Sigmoid colon (tissue), 7 donors: ENCODE results near the gene BEND6. TPM values are rescaled to one million over a fixed set of nuclear protein-coding genes. Genes with fewer than 3 reads are reported as not detected.

Source experiments
- DNase-seq: peaks from one replicate; pipeline ENCODE4 v3.0.0-alpha.2; 2019
- H3K27ac ChIP-seq, 4 donors: fragments of 200-600 bp; sonication (generic); one replicate each; pipeline ENCODE4 v1.5.1; 2016 to 2019; ENCODE audit warnings: mild to moderate bottlenecking in 1 of 4
- H3K27me3 ChIP-seq, 3 donors: fragments of 200-600 bp; sonication (generic); one replicate each; pipeline ENCODE4 v1.5.1; 2019; ENCODE audit warnings: mild to moderate bottlenecking in 1 of 3
- H3K36me3 ChIP-seq, 4 donors: fragments of 200-600 bp; sonication (generic); one replicate each; pipeline ENCODE4 v1.5.1; 2016 to 2019
- H3K4me1 ChIP-seq, 4 donors: fragments of 200-600 bp; sonication (generic); one replicate each; pipeline ENCODE4 v1.5.1; 2017 to 2019
- H3K4me3 ChIP-seq, 4 donors: fragments of 200-600 bp; sonication (generic); one replicate each; pipeline ENCODE4 v1.5.1; 2017 to 2019; ENCODE audit warnings: mild to moderate bottlenecking in 2 of 4, moderate library complexity in 1 of 4
- H3K9me3 ChIP-seq, 4 donors: fragments of 200-600 bp in 3 of 4; sonication (generic) in 3 of 4; one replicate each; pipeline versions ENCODE4 v1.5.1 to v1.6.1; 2013 to 2019
- EP300 ChIP-seq, 4 donors: sonication (generic); formaldehyde crosslinking; IDR thresholded peaks; one replicate each; pipeline ENCODE4 v1.6.1; 2017; ENCODE audit warnings: antibody characterized with exemption in 4 of 4
- POLR2A ChIP-seq, 2 donors: fragments of 450-650 bp; IDR thresholded peaks; one replicate each; pipeline ENCODE4 v1.6.1; 2016; ENCODE audit warnings: antibody characterized with exemption in 2 of 2, mild to moderate bottlenecking in 2 of 2, moderate library complexity in 2 of 2
- POLR2AphosphoS5 ChIP-seq, 4 donors: sonication (generic); formaldehyde crosslinking; IDR thresholded peaks; one replicate each; pipeline ENCODE4 v1.6.1; 2017; ENCODE audit warnings: antibody characterized with exemption in 4 of 4
- WGBS, 2 donors: extraction: QIAGEN DNeasy Blood & Tissue Kit; methylation state at CpG; one replicate each; pipeline ENCODE4 v1.1.7; 2013; 5-methylcytosine and 5-hydroxymethylcytosine counted together
- intact Hi-C: fragments of 100-400 bp; cut with DNase I; formaldehyde crosslinking; loops from one replicate; pipeline ENCODE4 v1.15.1; 2023
- polyA plus RNA-seq, 3 donors: library from polyadenylated mRNA; stranded (reverse); fragments of 200-250 nt; gene quantifications; one replicate each; pipeline ENCODE4 v1.2.3, GENCODE V29; 2013
- total RNA-seq, 4 donors: library from RNA; depleted of rRNA; stranded (reverse); fragments of >200 nt; gene quantifications; one replicate each; pipeline ENCODE4 v1.1.0, GENCODE V29; 2016
- TF ChIP-seq, protein P1 (sequence below), 4 experiments: fragments of 450-650 bp in 3 of 4; fragments of 200-600 bp in 1 of 4; IDR thresholded peaks; one replicate each; pipeline ENCODE4 v1.5.1; 2016 to 2019; ENCODE audit warnings: antibody characterized with exemption in 4 of 4, mild to moderate bottlenecking in 3 of 4, moderate library complexity in 2 of 4
- donor health status: healthy with polysubstance abuse.
- donor health status: Bipolar disorder and iron deficiency.
- donor health status: healthy.

The BEND6 gene
- total and polyA plus RNA-seq, 7 donors: under 0.01 to 3.0 (median 1.1) TPM

DNA sequence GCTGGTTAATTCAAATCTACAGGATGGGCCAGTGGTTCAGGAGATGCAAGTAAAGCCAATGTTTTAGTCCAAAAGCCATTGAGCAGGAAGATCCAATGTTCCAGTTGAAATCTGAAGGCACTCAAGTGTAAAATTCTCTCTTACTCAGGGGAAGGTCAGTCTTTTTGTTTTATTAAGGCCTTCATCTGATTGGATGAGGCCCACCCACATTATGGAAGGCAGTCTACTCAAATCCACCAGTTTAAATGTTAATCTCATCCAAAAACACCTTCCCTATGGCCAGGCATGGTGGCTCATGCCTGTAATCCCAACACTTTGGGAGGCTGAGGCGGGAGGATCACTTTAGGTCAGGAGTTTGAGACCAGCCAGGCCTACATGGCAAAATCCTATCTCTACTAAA lies 31.3 kb upstream of the BEND6 start:
- Histone ChIP-seq H3K36me3 (no peaks in the 10 kb centered on the region), H3K27me3 (no peaks in the 10 kb centered on the region), H3K27ac (no peak overlapping the region), H3K4me1 (no peaks in the 10 kb centered on the region), H3K9me3 (no peaks in the 10 kb centered on the region), H3K4me3 (no peak overlapping the region)
- WGBS, 2 donors: 97 to 99% methylated on average over 1 of the region's 1 CpG
- no peak for TF ChIP-seq POLR2A (IDR thresholded peaks at IDR 0.05)
- DNase-seq: no peak
- intact Hi-C loops: no loop called here

DNA sequence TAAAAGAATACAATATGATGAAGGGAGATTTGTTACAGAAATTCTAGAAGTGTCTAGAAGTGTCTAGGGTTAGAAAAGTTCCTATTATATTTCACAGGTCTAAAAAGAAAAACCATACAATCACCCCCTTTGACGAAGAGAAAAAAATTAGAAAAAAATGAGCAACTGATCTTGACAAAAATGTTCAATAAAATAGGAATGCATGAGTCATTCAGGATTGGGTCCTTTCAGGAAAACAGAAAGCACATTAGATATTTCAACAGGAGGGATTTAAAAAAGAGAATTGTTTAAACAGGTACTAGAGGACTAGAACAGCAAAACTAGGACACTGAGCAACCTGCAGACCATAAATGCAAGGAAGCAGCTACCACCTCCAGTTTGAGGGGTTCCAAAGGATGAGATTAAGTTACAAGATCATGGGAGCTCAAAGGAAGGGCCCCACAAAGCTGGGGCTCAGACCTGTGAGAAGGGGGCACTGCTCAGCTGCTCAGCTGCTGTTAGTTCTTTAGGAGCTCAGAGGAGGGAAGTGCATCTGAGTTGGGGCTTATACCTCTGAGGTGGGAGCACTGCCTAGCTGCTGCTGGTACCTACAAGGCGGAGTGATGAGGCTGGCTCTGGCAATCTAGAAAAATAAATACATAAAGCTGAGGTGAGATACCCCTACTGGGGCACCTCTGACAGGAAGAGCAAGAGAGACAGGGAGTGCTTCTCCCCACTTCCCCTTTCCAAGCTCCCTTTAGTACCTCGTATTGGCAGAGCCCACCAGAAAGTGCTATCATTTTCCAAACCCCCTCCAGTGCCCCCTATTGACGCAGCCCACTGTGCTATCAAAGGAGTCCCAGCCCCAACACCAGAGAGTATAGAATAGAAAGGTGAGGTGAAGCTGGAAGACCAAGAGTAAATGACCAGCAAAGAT lies 27.1 kb upstream of the BEND6 start:
- Histone ChIP-seq H3K27me3 (no peaks in the 10 kb centered on the region), H3K4me1 (no peaks in the 10 kb centered on the region), H3K4me3 (no peak overlapping the region), H3K27ac (no peak overlapping the region), H3K36me3 (no peaks in the 10 kb centered on the region), H3K9me3 (no peaks in the 10 kb centered on the region)
- TF ChIP-seq POLR2A (IDR thresholded peaks at IDR 0.05) (no peak), POLR2AphosphoS5 (IDR thresholded peaks at IDR 0.05) (no peak), EP300 (IDR thresholded peaks at IDR 0.05) (no peak)
- TF ChIP-seq, protein P1, sequence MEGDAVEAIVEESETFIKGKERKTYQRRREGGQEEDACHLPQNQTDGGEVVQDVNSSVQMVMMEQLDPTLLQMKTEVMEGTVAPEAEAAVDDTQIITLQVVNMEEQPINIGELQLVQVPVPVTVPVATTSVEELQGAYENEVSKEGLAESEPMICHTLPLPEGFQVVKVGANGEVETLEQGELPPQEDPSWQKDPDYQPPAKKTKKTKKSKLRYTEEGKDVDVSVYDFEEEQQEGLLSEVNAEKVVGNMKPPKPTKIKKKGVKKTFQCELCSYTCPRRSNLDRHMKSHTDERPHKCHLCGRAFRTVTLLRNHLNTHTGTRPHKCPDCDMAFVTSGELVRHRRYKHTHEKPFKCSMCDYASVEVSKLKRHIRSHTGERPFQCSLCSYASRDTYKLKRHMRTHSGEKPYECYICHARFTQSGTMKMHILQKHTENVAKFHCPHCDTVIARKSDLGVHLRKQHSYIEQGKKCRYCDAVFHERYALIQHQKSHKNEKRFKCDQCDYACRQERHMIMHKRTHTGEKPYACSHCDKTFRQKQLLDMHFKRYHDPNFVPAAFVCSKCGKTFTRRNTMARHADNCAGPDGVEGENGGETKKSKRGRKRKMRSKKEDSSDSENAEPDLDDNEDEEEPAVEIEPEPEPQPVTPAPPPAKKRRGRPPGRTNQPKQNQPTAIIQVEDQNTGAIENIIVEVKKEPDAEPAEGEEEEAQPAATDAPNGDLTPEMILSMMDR (IDR thresholded peaks at IDR 0.05): no peak
- DNase-seq: no peak
- 43 to 46% methylated on average over 4 of the region's 4 CpGs for WGBS, 2 donors
- intact Hi-C loops: no loop called here

DNA sequence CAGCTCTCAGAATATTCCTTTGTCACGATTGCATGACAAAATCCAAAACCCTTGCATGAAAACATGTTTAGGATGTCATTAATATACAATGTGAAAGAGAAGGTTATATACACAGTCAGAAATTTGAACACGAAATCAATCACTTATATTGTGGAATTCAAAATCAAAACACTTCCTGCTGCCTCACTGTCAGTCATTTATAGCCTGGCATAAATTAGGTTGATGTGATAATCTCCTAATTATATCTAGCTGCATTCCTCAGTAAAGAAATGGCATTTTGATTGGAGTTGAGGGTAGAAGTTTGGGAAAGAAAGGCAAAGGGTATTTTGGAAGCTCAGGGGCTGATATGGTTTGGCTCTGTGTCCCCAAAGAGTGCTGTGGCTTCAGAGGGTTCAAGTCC lies 24.1 kb upstream of the BEND6 start:
- no peak for TF ChIP-seq POLR2A (IDR thresholded peaks at IDR 0.05)
- TF ChIP-seq POLR2AphosphoS5 (IDR thresholded peaks at IDR 0.05): no peak
- TF ChIP-seq, protein P1 (IDR thresholded peaks at IDR 0.05): no peak
- TF ChIP-seq EP300 (IDR thresholded peaks at IDR 0.05): no peak
- H3K4me1 ChIP-seq: no peaks in the 10 kb centered on the region
- WGBS, 2 donors: 67 to 79% methylated on average over 2 of the region's 2 CpGs
- no peaks in the 10 kb centered on the region for H3K36me3 ChIP-seq
- H3K27me3 ChIP-seq: no peaks in the 10 kb centered on the region
- no peak overlapping the region for H3K27ac ChIP-seq
- no peak for DNase-seq
- no peaks in the 10 kb centered on the region for H3K9me3 ChIP-seq
- intact Hi-C loops: no loop called here
- H3K4me3 ChIP-seq: no peak overlapping the region

DNA sequence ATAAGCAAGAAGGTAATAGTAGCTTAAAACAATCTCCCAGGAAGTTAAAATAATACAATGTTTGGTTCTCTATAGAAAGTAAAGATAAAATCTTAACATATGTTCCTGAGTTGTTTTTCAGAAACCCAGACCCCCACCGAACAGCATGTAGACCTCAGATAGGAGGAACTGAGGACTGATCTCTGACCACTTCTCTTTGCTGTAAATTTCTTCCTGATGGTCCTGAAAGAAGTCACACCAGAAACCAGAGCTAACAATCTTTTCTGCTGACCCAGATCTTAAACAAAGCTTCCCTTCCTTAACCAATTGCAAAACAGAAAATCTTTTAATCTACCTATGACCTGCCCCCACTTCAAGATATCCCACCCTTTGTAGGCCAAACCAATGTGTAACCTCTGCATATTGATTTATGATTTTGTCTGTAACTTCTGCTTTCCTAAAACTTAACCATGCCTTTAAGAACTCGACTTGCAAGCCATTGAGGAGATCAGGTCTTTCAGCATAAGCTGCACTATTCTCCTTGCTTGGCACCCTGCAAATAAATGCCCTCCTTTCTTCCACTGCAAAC lies 21.9 kb upstream of the BEND6 start:
- H3K27me3 ChIP-seq: no peaks in the 10 kb centered on the region
- no peak overlapping the region for H3K27ac ChIP-seq
- no peak overlapping the region for H3K4me3 ChIP-seq
- no peaks in the 10 kb centered on the region for H3K4me1 ChIP-seq
- H3K9me3 ChIP-seq: no peaks in the 10 kb centered on the region
- TF ChIP-seq, protein P1 (IDR thresholded peaks at IDR 0.05): no peak
- TF ChIP-seq EP300 (IDR thresholded peaks at IDR 0.05) (no peak), POLR2AphosphoS5 (IDR thresholded peaks at IDR 0.05) (no peak), POLR2A (IDR thresholded peaks at IDR 0.05) (no peak)
- no peaks in the 10 kb centered on the region for H3K36me3 ChIP-seq
- DNase-seq: no peak
- WGBS, 2 donors: 43 to 62% methylated on average over 2 of the region's 2 CpGs
- intact Hi-C loops: no loop called here

DNA sequence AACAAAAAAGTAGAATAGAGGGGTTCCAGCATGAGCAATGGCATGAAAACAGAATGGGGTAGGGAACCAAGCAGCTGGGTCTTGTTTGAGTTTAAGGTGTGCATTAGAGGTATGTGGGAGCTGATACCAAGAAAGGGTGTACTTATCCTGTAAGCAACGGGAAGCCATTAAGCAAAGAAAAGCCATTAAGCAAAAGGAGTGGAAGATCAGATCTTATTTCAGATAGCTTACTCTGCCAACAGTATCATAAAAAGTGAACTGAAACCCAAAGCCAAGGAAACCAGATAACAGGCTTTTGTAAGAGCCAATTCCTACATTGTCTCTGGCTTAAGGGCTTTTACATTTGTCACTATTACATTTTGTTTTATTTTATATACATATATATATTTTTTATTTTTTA lies 21.3 kb upstream of the BEND6 start:
- no peak for TF ChIP-seq POLR2AphosphoS5 (IDR thresholded peaks at IDR 0.05)
- no peak for TF ChIP-seq POLR2A (IDR thresholded peaks at IDR 0.05)
- TF ChIP-seq, protein P1 (IDR thresholded peaks at IDR 0.05): no peak
- TF ChIP-seq EP300 (IDR thresholded peaks at IDR 0.05): no peak
- Histone ChIP-seq H3K36me3 (no peaks in the 10 kb centered on the region), H3K27ac (no peak overlapping the region), H3K4me1 (no peaks in the 10 kb centered on the region), H3K27me3 (no peaks in the 10 kb centered on the region), H3K4me3 (no peak overlapping the region), H3K9me3 (no peaks in the 10 kb centered on the region)
- intact Hi-C loops: no loop called here
- WGBS, 2 donors: 12 to 42% methylated on average over 1 of the region's 1 CpG
- no peak for DNase-seq
